AG08396 (cell line): ENCODE results near the gene FBXO31.

Experiments
- DNase-seq: peaks from one replicate; pipeline ENCODE4 v3.0.0; 2012; ENCODE audit warnings: low spot score, mixed read lengths

FBXO31 gene

DNA sequence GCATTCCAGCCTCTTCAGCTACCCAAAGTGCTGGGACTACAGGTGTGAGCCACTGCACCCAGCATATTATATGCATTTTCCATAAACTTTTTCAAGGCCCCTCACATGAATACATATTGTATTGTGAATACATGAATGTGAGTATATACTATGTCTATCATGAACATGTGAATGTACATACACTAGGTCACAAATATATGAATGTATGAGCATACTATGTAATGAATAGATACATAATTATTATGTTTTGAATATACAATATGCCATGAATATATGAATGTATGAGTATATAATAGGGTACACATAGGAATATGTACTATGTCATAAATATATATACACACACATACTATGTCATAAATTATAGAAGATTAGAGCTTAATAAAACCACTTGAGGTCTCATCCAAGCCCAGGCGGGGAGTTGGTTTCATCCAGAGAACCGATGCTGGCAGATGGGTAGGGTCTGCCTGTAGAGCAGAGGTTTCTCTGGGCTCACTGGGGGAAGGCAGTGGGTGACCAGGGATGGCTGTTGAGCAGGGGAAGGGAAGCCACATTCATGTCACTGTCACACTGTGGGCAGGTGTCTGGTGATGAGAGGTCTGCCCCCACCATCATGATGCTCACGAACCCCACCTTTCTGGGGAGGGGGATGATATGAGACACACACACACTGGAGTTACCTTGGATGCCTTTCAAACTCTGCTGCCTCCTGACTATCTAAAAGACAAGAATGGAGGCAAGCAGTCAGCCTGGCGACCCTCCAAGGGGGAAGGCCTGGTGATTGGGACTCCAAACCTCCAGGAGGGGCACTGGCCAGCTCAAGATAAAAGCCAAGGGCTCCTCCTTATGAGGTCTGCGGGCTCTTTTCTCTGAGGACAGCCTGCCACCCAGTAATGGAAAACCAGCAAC, 73.7 kb downstream of the FBXO31 start:
- DNase-seq = no peak

DNA sequence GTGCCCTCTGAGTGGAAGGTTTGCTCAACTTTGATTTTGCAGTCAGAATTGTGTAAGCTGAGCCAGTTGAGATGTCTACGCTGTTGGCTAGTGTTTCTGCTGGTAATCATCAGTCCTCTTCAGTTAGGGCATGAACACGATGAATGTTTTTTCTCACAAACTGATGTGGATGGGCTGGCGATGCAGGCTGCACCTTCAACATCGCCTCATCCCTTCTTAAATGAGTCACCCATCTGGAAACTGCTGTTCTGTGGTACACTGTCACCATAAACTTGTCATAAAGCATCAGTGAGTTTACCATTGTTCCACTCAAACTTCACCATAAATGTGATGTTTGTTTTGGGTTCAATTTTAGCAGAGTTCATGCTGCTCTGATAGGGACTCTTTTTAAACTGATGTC, 74.8 kb downstream of the FBXO31 start:
- no peak for DNase-seq

- no peak for DNase-seq
Observed at GRCh38 chr16:87306516-87306915, 77.1 kb downstream of the FBXO31 start.

GRCh38 chr16:87305505-87306391, 77.8 kb downstream of the FBXO31 start:
- peak; percentile 64 for DNase-seq

- DNase-seq = no peak
Observed at GRCh38 chr16:87304951-87305350, 78.6 kb downstream of the FBXO31 start.

- no peak for DNase-seq
Observed at GRCh38 chr16:87303962-87304521, 79.5 kb downstream of the FBXO31 start.

GRCh38 chr16:87303431-87303930, 80.1 kb downstream of the FBXO31 start:
- DNase-seq = no peak

DNA sequence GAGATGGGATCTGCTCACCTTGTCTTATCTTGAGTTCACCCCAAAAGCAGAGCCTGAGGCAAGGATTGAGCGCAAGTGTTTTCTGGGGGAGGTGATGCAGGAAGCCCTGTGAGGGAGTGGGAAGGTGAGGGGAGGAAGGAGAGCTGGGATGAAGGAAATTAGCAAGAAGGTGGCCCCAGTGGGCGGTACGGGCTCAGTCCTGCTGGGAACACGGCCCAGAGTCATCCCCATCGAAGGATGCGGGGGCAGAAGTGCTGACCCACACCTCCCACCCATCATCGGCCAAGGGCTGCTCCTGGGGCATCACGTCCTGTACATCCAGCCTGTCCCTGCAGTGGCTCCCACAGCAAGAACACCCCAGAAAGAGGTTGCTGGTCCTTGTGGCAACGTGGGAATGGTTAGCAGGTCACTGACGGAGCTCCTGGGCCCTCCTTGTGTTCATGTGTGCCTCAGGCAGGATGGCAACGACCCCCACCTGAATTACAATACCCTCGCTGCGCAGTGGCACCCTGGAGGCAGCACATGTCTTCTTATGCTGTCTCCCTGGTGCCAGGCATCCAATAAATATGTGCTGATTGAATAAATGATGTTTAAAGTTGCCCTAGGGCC, 84.6 kb downstream of the FBXO31 start:
- no peak for DNase-seq

DNA sequence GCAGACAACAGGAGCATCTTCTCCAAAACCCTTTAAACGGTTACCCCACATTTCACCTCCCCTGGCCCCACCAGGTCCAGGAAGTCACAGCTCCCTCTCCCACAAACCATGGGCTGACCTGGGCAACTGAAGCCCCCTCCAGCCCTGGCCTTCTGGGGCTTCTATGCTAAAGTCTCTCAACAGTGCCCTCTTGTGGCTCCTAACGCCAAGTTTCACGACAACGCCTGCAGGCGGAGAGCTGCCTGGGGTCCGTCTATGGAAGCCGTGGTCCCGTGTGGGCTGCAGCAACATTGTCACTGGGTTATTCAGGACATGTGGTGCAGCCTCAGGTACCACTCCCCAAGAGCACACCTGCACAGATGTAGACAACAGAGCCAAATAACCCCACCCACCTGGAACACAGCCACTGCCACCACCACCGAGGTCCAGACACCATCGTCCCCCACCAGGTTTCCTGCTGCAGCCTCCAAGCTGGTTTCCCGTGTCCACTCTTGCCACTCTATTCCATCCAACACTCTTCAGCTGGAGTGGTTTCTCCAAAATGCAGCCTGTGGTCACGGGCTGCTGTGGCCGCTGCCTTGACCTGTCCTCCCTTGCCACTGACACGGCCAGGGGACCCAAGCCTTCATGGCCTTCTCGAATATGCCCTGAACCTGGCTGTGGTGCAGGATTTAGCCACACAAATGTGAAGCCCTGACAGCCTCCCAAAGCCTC, 85.5 kb downstream of the FBXO31 start:
- peak; percentile 61 for DNase-seq

GRCh38 chr16:87297407-87297806, 86.2 kb downstream of the FBXO31 start:
- no peak for DNase-seq

GRCh38 chr16:87295661-87296531, 87.7 kb downstream of the FBXO31 start:
- no peak for DNase-seq

DNA sequence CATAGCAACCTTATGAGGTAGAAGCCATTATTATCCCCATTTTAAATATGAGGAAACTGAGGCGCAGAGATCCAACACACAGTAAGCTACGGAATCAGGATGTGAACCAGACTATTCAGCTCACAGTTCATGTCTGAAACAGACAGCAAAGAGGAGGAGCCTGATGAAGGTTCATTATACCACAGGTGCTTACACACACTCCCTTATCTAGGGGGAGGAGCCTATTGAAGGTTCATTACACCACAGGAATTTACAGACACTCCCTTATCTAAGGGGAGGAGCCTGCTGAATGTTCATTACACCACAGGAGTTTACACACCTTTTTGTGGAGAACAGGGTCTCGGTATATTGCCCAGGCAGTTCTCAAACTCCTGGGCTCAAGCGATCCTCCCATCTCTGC, 88.3 kb downstream of the FBXO31 start:
- DNase-seq = no peak

GRCh38 chr16:87293990-87294389, 89.6 kb downstream of the FBXO31 start:
- DNase-seq = no peak

DNA sequence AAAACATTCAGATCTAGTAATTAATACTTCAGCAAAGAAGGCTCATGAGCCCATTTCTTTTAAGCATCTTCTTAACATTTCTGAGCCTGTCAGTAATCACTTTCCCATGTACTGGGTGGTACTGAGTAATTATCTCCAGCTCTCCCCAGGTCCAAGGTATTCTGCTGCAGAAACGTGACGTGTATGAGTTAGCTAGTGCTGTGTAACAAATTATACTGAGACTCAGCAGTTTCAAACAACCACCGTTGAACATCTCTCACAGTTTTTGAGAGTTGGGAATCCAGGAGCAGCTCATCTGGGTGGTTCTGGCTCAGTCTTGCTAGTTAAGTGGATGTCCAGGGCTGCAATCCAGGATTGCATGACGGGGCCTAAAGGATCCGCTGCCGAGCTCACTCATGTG, 91.6 kb downstream of the FBXO31 start:
- DNase-seq = no peak

- no peak for DNase-seq
Observed at GRCh38 chr16:87288753-87289362, 94.7 kb downstream of the FBXO31 start.

- DNase-seq = no peak
Observed at GRCh38 chr16:87286839-87287626, 96.5 kb downstream of the FBXO31 start.

DNA sequence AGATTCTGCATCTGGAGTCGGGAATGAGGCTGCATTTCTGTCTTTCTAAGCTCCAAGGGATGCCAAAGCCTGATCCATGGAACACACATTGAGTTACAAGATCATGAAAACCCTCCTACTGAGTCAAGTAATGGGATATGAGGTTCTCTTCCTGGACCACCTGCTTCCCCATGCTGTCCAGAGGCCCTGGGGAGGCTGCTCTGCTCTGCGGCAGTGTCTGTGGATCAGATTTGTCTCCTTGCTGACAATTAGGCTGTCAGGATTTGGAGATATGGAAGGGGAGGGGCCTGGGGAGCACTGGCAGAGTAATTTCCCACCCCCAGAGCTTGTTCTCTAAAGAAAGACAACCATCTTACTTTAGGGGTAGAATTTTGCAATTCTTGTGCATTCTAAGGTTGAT, 99.4 kb downstream of the FBXO31 start:
- no peak for DNase-seq

GRCh38 chr16:87279094-87279658, 104.4 kb downstream of the FBXO31 start:
- no peak for DNase-seq
